ENCODE results near the gene GAS1.

Gene GAS1

DNA sequence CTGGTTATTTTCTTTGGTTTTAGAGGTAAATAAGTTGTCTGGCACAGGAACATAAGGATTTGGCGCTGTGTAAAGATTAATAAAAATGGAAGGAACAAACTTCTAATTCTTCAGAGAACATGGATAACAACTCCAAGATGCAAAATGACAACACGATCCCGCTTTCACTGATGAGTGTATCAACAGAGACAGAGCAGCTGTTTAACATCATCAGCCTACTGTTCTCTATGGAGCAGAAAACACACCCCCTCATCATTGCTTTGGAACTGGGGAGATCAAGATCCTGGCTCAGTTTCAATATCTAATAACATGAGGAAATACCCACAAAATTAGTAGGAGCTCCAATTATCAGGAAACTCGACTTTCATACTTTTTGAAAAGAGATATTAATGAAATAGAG, 8.3 kb upstream of the GAS1 start:
- Histone ChIP-seq H3K4me2 (ENCODE audit: low read depth, low read length, poor library complexity, severe bottlenecking) (no peak overlapping the region), H3K9ac (ENCODE audit: low read depth, low read length, poor library complexity, severe bottlenecking) (no peak overlapping the region), H3K9me3 (ENCODE audit: insufficient read depth, low read depth, low read length) (no peaks in the 10 kb centered on the region), H3K79me2 (ENCODE audit: insufficient read depth, low read length) (no peaks in the 10 kb centered on the region), H3K36me3 (ENCODE audit: insufficient read depth, low read length) (no peaks in the 10 kb centered on the region), H3K4me1 (ENCODE audit: insufficient read depth, low read length, poor library complexity, severe bottlenecking) (no peaks in the 10 kb centered on the region), H3K4me3 (ENCODE audit: low read length, poor library complexity, severe bottlenecking) (no peak overlapping the region), H3F3A (ENCODE audit: low read depth) (no peaks in the 10 kb centered on the region), H2AFZ (ENCODE audit: low read length) (no peak overlapping the region), H4K20me1 (ENCODE audit: insufficient read depth, low read length, poor library complexity, severe bottlenecking) (no peaks in the 10 kb centered on the region), H3K27me3 (ENCODE audit: insufficient read depth, low read length, poor library complexity, severe bottlenecking) (no peaks in the 10 kb centered on the region), H3K9me2 (replicated peaks; ENCODE audit: low read depth, low read length) (no peaks in the 10 kb centered on the region)
- TF ChIP-seq, protein P1, sequence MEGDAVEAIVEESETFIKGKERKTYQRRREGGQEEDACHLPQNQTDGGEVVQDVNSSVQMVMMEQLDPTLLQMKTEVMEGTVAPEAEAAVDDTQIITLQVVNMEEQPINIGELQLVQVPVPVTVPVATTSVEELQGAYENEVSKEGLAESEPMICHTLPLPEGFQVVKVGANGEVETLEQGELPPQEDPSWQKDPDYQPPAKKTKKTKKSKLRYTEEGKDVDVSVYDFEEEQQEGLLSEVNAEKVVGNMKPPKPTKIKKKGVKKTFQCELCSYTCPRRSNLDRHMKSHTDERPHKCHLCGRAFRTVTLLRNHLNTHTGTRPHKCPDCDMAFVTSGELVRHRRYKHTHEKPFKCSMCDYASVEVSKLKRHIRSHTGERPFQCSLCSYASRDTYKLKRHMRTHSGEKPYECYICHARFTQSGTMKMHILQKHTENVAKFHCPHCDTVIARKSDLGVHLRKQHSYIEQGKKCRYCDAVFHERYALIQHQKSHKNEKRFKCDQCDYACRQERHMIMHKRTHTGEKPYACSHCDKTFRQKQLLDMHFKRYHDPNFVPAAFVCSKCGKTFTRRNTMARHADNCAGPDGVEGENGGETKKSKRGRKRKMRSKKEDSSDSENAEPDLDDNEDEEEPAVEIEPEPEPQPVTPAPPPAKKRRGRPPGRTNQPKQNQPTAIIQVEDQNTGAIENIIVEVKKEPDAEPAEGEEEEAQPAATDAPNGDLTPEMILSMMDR (conservative IDR thresholded peaks at IDR 0.05; ENCODE audit: low read length): no peak
- no peak for TF ChIP-seq EZH2phosphoT487 (IDR thresholded peaks at IDR 0.05; ENCODE audit: borderline replicate concordance)

DNA sequence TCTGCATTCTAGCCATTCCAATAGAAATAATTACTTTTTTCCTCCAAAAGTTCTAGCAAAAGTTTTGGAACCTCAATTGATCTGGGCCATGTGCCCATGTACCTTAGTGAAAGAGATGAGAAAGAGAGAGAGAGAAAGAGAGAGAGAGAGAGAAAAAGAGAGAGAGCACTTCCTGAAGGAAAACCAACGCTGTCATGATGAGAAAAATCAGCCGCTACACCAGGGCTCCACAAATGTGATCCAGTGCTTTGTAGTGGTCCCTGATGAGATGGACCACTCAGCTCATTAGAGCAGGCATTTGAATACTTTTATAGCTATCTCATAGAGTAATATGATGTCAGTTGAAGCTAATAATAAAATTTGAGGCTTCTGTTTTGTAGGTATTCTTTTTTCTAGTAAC, 7.7 kb upstream of the GAS1 start:
- Histone ChIP-seq H3K79me2 (ENCODE audit: insufficient read depth, low read length) (no peaks in the 10 kb centered on the region), H3K36me3 (ENCODE audit: insufficient read depth, low read length) (no peaks in the 10 kb centered on the region), H3K4me2 (ENCODE audit: low read depth, low read length, poor library complexity, severe bottlenecking) (no peak overlapping the region), H3K4me3 (ENCODE audit: low read length, poor library complexity, severe bottlenecking) (no peak overlapping the region), H3K27me3 (ENCODE audit: insufficient read depth, low read length, poor library complexity, severe bottlenecking) (no peaks in the 10 kb centered on the region), H3F3A (ENCODE audit: low read depth) (no peaks in the 10 kb centered on the region), H3K9me3 (ENCODE audit: insufficient read depth, low read depth, low read length) (no peaks in the 10 kb centered on the region), H4K20me1 (ENCODE audit: insufficient read depth, low read length, poor library complexity, severe bottlenecking) (no peaks in the 10 kb centered on the region), H3K9ac (ENCODE audit: low read depth, low read length, poor library complexity, severe bottlenecking) (no peak overlapping the region), H3K4me1 (ENCODE audit: insufficient read depth, low read length, poor library complexity, severe bottlenecking) (no peaks in the 10 kb centered on the region), H2AFZ (ENCODE audit: low read length) (no peak overlapping the region), H3K9me2 (replicated peaks; ENCODE audit: low read depth, low read length) (no peaks in the 10 kb centered on the region)
- TF ChIP-seq EZH2phosphoT487 (IDR thresholded peaks at IDR 0.05; ENCODE audit: borderline replicate concordance): no peak
- TF ChIP-seq, protein P1 (conservative IDR thresholded peaks at IDR 0.05; ENCODE audit: low read length): no peak

DNA sequence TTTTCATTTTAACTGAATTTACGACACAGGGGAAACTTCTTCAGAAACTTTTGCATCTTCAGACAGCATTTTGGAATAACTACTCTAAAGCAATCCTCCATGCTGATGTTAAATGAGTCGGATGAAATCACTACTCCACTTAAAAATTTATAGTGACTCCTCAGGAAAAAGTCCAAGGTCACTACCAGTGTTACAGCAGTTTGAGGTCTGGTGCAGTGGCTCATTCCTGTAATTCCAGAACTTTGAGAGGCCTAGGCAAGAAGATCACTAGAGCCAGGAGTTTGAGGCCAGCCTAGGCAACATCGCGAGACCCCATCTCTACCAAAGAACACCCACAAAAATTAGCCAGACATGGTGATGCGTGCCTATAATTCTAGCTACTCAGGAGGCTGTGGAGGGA, 5.9 kb upstream of the GAS1 start:
- no peaks in the 10 kb centered on the region for H4K20me1 ChIP-seq (ENCODE audit: insufficient read depth, low read length, poor library complexity, severe bottlenecking)
- H3K27me3 ChIP-seq (ENCODE audit: insufficient read depth, low read length, poor library complexity, severe bottlenecking): no peaks in the 10 kb centered on the region
- H3K9me2 ChIP-seq (replicated peaks; ENCODE audit: low read depth, low read length): no peaks in the 10 kb centered on the region
- TF ChIP-seq, protein P1 (conservative IDR thresholded peaks at IDR 0.05; ENCODE audit: low read length): no peak
- no peak for TF ChIP-seq EZH2phosphoT487 (IDR thresholded peaks at IDR 0.05; ENCODE audit: borderline replicate concordance)
- H3K4me3 ChIP-seq (ENCODE audit: low read length, poor library complexity, severe bottlenecking): no peak overlapping the region
- H3F3A ChIP-seq (ENCODE audit: low read depth): no peaks in the 10 kb centered on the region
- H3K4me1 ChIP-seq (ENCODE audit: insufficient read depth, low read length, poor library complexity, severe bottlenecking): no peaks in the 10 kb centered on the region
- H3K9me3 ChIP-seq (ENCODE audit: insufficient read depth, low read depth, low read length): no peaks in the 10 kb centered on the region
- H3K79me2 ChIP-seq (ENCODE audit: insufficient read depth, low read length): no peaks in the 10 kb centered on the region
- no peak overlapping the region for H2AFZ ChIP-seq (ENCODE audit: low read length)
- H3K9ac ChIP-seq (ENCODE audit: low read depth, low read length, poor library complexity, severe bottlenecking): no peak overlapping the region
- H3K36me3 ChIP-seq (ENCODE audit: insufficient read depth, low read length): no peaks in the 10 kb centered on the region
- H3K4me2 ChIP-seq (ENCODE audit: low read depth, low read length, poor library complexity, severe bottlenecking): no peak overlapping the region
